Measurements from ENCODE around the gene SHANK1.

SHANK1 gene

DNA sequence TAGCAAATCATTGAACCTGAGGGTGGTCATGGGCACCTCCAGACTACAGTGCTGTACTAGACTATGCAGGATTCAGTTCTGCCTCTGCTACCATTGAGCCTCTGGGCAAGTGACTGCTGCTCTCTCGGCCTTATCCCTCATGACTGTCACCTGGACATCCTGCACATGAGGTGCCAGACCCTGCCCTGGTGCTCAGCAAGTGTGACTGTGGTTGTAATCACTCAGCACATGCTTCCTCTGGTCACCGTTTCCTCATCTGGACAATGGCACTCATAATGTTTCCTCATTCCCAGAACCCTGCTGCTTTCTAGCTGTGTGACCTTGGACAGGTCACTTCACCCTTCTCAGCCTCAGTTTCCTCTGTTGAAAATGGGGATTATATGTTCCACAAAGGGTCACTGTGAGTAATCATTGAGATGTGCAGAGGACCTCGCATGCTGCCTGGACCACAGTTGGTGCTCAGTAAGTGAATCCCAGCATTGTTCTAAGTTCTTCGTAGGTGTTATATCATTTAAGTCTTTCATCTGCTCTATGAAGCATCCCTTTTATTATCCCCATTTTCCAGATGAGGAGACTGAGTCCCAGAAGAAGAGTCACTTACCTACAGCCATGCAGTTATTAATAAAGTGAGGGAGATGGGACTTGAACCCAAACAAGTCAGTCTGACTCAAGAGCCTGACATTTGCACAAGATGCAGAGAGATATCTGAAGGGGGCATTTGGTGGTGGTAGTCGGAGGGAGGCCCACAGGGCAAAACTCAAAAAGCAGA, 83.1 kb downstream of the SHANK1 start:
- TF ChIP-seq, protein P1, sequence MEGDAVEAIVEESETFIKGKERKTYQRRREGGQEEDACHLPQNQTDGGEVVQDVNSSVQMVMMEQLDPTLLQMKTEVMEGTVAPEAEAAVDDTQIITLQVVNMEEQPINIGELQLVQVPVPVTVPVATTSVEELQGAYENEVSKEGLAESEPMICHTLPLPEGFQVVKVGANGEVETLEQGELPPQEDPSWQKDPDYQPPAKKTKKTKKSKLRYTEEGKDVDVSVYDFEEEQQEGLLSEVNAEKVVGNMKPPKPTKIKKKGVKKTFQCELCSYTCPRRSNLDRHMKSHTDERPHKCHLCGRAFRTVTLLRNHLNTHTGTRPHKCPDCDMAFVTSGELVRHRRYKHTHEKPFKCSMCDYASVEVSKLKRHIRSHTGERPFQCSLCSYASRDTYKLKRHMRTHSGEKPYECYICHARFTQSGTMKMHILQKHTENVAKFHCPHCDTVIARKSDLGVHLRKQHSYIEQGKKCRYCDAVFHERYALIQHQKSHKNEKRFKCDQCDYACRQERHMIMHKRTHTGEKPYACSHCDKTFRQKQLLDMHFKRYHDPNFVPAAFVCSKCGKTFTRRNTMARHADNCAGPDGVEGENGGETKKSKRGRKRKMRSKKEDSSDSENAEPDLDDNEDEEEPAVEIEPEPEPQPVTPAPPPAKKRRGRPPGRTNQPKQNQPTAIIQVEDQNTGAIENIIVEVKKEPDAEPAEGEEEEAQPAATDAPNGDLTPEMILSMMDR (IDR thresholded peaks at IDR 0.05), result no peak
- no peak overlapping the region for H3K27ac Mint-ChIP-seq
- peaks cover 52% of the 10 kb centered on the region for H3K27me3 Mint-ChIP-seq (ENCODE audit: low read depth, poor library complexity)

DNA sequence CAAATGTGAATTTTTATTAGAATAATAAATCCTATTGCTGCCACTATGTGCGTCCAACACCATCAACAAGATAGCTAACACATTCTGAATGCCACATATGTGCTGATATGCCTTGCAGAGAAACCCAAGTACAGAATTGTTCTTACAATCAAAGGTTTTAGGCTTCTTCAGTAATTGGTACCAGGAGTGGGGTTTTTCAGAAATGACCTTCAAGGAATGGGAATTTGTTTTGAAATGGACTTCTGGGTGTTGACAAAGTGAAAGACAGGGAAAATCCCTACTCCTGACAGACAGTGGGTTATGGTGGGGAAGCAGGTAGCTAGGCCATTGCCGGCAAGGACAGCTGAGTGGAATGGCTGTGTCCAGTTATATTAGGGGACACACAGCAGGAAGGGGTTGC, 85.6 kb downstream of the SHANK1 start:
- TF ChIP-seq, protein P1 (IDR thresholded peaks at IDR 0.05), result no peak
- Mint-ChIP-seq H3K9me3 (peaks cover 32% of the 10 kb centered on the region), H3K27me3 (ENCODE audit: low read depth, poor library complexity) (peaks cover 57% of the 10 kb centered on the region), H3K4me1 (peaks cover 7% of the 10 kb centered on the region), H3K4me3 (no peak overlapping the region), H3K27ac (no peak overlapping the region), H3K36me3 (ENCODE audit: low read depth) (no peaks in the 10 kb centered on the region)
- no peak for DNase-seq

More for the DNA sequence above, 83.1 kb downstream of the SHANK1 start:
- Mint-ChIP-seq H3K4me3 (no peak overlapping the region), H3K9me3 (peaks cover 32% of the 10 kb centered on the region), H3K4me1 (peaks cover 7% of the 10 kb centered on the region), H3K36me3 (ENCODE audit: low read depth) (no peaks in the 10 kb centered on the region)
- DNase-seq, result no peak

DNA sequence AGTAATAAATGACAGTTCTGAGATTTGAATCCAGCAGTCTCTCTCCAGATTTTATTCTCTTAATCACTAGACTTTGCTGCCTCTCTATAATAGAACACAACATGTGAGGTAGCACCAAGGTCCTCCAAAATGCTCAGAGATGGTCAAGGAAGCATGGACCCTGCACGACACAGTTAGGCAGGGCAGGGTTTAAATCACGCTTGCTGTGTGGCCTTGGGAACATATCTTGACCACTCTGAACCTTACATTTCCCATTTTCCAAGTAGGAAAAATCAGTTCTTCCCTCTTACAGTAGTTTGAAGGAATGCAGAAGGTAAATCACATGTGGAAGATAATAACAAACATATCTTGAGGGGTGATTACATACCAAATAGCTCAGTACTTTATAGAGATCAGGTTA, 86.2 kb downstream of the SHANK1 start:
- peaks cover 2% of the 10 kb centered on the region for H3K4me1 Mint-ChIP-seq
- H3K9me3 Mint-ChIP-seq, result peaks cover 32% of the 10 kb centered on the region
- no peak for DNase-seq
- TF ChIP-seq, protein P1 (IDR thresholded peaks at IDR 0.05), result no peak
- H3K4me3 Mint-ChIP-seq, result no peak overlapping the region
- H3K36me3 Mint-ChIP-seq (ENCODE audit: low read depth), result no peaks in the 10 kb centered on the region
- H3K27me3 Mint-ChIP-seq (ENCODE audit: low read depth, poor library complexity), result peaks cover 54% of the 10 kb centered on the region
- H3K27ac Mint-ChIP-seq, result no peak overlapping the region

DNA sequence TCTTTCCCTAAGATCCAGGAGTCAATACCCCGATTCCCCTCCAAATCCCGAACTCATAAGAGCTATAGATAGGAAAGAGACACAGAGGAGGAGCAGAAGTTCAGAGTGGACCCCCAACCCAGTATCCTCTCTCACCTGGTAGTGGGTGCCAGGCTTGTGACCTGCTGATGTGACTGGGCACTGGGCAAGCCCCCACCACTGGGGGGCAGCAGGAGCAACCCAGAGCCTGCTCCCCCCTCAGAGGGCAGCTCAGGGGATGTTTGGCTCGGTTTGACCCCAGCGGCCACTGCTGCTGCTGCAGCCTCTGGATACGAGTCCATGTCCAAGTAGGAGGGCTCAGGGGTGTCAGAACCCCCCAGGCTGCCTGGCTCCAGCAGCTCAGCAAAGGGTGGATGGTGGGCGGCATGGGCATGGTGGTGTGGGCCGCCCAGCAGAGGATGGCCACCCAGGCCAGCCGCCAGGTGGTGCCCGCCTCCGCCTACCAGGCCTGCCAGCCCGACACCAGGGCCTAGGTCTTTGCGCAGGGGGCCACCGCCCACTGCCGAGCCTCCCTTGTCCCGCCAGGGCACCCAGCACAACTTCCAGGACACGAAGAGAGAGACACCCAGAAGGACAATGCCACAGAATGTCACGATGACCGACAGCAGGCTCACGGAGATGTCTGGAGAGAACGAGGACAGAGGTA, 87.3 kb downstream of the SHANK1 start:
- no peak overlapping the region for H3K4me3 Mint-ChIP-seq
- H3K27me3 Mint-ChIP-seq (ENCODE audit: low read depth, poor library complexity), result peaks cover 51% of the 10 kb centered on the region
- no peaks in the 10 kb centered on the region for H3K4me1 Mint-ChIP-seq
- H3K36me3 Mint-ChIP-seq (ENCODE audit: low read depth), result no peaks in the 10 kb centered on the region
- TF ChIP-seq, protein P1 (IDR thresholded peaks at IDR 0.05), result no peak
- DNase-seq, result no peak
- peaks cover 32% of the 10 kb centered on the region for H3K9me3 Mint-ChIP-seq
- no peak overlapping the region for H3K27ac Mint-ChIP-seq

DNA sequence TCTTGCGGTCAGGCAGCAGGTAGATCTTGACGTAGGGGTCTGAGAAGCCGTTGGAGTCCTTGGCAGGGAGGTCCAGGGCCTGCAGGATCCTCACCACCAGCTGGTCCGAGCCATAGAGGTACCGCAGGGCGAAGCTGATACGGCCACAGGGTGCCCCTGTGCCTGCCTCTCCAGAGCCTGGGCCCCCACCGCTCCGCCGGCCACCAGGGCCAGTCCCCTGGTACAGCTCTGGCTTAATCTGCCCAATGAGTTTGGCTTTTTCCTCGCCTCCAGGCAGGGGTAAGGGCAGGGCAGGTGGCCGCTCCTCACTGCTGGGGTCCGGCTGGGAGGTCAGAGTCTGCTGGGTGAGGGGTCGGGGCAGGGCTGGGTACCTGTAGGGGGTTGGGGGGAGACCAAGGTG, 89.8 kb downstream of the SHANK1 start:
- no peak overlapping the region for H3K27ac Mint-ChIP-seq
- no peak overlapping the region for H3K4me3 Mint-ChIP-seq
- peaks cover 6% of the 10 kb centered on the region for H3K4me1 Mint-ChIP-seq
- TF ChIP-seq, protein P1 (IDR thresholded peaks at IDR 0.05), result no peak
- H3K36me3 Mint-ChIP-seq (ENCODE audit: low read depth), result no peaks in the 10 kb centered on the region
- peaks cover 20% of the 10 kb centered on the region for H3K9me3 Mint-ChIP-seq
- no peak for DNase-seq
- peaks cover 46% of the 10 kb centered on the region for H3K27me3 Mint-ChIP-seq (ENCODE audit: low read depth, poor library complexity)
